GM12873 (cell line): ENCODE results near the gene SLIT1.

Source experiments
- TF ChIP-seq, protein P1 (sequence below): IDR thresholded peaks from 2 replicates; pipeline ENCODE4 v1.5.1; 2012; ENCODE audit warnings: low read depth, mild to moderate bottlenecking, moderate library complexity, low read length, control low read depth; ENCODE audit not compliant: insufficient read depth; ENCODE audit errors: missing control alignments

The SLIT1 gene

DNA sequence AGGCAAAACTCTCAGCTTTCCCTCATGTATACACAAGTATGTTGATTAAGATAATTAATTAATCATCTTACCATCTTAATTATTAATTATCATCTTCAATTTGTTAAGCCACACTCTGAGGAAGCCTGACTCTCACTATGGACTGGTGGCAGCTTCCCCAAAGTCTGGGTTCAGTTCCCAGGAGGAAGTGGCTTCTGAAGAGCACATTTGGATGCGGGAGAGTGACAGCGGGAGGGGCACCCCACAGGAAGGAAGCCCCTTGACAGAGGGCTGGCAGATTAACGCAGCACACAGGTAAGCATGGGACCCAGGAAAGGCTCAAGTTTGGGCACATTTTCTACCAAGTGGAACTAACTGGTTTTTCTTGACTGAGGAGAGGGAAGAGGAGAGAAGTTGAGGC, 13.4 kb upstream of the SLIT1 start:
- TF ChIP-seq, protein P1, sequence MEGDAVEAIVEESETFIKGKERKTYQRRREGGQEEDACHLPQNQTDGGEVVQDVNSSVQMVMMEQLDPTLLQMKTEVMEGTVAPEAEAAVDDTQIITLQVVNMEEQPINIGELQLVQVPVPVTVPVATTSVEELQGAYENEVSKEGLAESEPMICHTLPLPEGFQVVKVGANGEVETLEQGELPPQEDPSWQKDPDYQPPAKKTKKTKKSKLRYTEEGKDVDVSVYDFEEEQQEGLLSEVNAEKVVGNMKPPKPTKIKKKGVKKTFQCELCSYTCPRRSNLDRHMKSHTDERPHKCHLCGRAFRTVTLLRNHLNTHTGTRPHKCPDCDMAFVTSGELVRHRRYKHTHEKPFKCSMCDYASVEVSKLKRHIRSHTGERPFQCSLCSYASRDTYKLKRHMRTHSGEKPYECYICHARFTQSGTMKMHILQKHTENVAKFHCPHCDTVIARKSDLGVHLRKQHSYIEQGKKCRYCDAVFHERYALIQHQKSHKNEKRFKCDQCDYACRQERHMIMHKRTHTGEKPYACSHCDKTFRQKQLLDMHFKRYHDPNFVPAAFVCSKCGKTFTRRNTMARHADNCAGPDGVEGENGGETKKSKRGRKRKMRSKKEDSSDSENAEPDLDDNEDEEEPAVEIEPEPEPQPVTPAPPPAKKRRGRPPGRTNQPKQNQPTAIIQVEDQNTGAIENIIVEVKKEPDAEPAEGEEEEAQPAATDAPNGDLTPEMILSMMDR = no peak

DNA sequence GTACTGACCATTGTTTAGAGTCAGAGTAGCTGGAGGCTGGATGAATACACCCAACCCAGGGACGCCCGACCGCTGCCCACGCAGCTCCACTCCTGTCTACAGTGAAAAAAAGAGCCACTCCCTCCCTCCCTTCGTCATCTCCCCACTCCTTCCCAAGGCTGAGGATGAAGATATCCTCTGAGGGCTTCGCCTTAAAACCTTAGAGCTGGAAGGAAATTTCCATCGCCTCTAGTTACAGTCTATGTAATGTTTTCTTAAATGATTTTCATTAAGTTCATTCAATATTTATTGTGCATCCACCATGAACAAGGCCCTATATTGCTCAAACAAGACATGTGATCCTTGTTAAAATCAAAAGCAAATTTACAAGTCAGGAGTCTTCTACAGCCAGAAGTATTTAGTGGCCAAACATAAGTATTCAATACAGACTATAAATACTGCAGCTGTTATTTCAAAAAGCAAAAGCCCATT, 11.3 kb upstream of the SLIT1 start:
- TF ChIP-seq, protein P1 = no peak

DNA sequence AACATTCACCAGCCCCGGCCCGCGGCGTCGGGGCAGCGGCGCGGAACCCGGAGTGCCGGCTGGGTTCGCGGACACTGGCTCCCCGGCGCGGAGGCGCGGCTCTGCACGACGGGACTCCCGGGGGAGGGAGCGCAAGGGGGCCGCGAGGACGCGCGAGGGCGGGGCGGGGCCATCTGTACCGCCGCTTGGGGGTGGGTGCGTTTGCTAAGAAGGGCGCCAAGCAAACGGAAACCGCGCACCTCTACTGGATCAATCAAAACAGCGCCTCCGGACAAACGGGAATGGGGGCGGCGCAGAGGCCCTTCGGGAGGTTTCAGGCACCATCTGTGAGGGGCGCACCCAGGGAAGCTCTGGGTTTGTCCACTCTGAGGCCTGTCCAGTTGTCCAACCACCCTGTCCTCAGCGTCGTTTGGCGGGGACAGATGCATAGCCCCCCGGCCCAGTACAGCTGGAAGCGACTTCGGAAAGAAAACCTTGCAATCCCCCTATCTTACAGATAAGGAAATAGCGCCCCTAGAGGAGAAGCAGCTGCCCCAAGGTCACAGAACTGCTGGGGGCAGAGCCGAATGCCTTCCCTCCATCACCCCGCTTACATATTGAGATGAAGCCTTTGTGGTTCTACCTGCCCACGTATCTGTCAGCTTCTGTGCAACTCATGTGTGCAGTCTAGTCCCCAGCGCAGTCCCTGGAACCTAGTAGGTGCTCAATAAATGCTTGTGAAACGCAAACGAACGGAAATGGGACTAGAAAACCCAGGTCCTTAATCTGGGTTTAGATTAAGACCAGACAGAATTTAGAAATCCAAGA, 10.7 kb upstream of the SLIT1 start:
- TF ChIP-seq, protein P1 = peak; percentile 93

DNA sequence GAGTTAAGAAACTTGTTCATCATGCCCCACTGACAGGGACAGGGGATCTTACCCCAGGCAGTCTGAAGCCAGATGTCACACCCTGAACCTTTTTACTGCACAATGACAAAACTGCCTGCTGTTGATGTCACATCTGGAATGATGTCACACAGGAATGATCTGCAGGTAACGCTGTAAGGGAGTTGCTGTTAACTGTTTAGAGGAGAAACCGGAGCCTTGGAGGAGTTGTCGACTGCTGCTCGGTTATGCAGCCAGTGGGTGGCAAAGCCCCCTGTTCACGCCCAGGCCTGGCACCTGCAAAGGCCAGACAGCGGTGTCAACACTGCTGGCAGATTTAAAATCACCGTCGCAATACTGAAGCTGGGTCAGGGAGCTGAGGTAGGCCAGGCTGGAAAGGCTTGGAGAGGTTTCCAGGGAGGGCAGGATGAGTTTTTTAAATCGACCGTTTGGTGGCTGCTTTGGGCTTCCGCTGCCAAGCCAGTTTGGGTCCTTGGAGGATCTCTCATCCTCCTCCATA, 10.0 kb upstream of the SLIT1 start:
- TF ChIP-seq, protein P1 = no peak

DNA sequence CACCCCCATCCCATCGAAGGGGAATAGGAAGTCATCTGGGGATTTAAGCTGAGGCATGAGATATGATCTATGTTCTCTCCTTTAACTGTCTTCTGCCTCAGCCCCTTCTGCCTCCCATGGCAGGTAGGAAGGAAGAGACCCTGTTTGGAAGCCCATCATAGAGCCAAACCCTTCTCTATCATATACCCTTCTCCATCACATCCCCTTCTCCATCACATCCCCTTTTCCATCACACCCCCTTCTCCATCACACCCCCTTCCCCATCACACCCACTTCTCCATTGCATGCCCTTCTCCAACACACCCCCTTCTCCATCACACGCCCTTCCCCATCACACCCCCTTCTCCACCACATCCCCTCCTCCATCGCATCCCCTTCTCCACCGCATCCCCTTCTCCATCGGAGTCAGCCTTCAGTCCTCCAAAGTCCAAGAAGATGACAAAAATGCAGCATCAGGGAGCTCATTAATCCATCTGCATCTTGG, 7.2 kb upstream of the SLIT1 start:
- TF ChIP-seq, protein P1 = no peak

DNA sequence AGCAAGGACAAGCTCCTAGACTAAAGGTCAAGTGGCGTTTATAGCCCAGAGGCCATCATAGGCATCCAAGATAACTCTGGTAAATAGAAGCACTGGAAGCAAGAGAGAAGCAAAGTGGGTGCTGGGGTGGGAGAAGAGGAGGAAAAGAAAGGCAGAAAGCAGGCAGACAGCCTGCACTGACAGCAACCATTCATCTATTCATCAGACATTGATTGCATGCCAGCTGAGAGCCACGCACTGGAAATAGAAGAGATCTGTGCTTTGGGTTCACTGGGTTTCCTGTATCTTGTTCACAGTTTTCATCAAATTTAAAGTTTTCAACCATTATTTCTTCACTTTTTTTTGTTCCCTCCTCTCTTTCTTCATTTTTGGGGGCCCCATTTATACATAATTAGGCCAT, 4.7 kb upstream of the SLIT1 start:
- TF ChIP-seq, protein P1 = no peak

DNA sequence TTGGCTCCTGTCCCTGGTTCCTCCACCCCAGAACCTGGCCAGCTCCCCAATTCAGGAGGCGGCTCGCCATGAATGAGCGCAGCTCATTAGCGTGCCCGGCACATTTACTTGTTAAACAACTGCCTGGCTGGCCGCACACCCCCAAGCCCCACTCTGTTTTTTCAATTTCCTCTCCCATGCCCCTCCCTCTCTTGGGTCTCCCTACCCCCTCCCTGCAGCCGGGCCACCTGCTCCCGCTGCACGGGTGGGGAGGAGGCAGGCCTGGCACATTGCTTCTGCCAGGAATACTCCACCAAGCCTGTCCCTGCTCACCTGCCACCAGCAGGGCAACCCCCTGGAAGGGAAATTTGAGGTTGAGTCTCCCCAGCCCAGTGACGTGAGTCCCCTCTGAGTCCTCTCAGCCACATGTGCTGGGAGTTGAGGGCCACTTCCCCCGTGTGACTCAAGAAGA, 2.5 kb upstream of the SLIT1 start:
- TF ChIP-seq, protein P1 = no peak
